HL-60 (cell line): ENCODE data around the gene PERCC1.
"Not testable (repeated sequence)": the region's sequence is repeated elsewhere in the genome, so short reads cannot be mapped to it uniquely, and the experiment has no call there.

Experiments used
- DNase-seq, 2 experiments: peaks; one replicate each; pipeline ENCODE4 v3.0.0-alpha.2; 2010 to 2020; ENCODE audit warnings: low read depth in 1 of 2, low spot score in 1 of 2
- H3K27ac ChIP-seq: fragments of 250-450 bp; sonication (Bioruptor Pico); replicated peaks from 2 replicates; pipeline ENCODE4 v1.5.1; 2020; ENCODE audit warnings: mild to moderate bottlenecking, moderate library complexity
- H3K27me3 ChIP-seq: fragments of 250-450 bp; sonication (Bioruptor Pico); 2 replicates; pipeline ENCODE4 v1.5.1; 2021; ENCODE audit warnings: mild to moderate bottlenecking, moderate library complexity; ENCODE audit not compliant: insufficient read depth, poor library complexity, severe bottlenecking
- H3K4me3 ChIP-seq: replicated peaks from 2 replicates; pipeline ENCODE4 v1.5.1; 2011; ENCODE audit warnings: mild to moderate bottlenecking, control low read depth, low read length; ENCODE audit not compliant: insufficient read depth
- CTCF ChIP-seq: IDR thresholded peaks from one replicate; pipeline ENCODE4 v1.5.1; 2011; ENCODE audit warnings: low read length, control low read depth, inconsistent platforms; ENCODE audit not compliant: insufficient read depth
- GABPA ChIP-seq: IDR thresholded peaks from 2 replicates; pipeline ENCODE4 v1.6.1; 2012; ENCODE audit warnings: low read depth
- POLR2AphosphoS5 ChIP-seq: IDR thresholded peaks from 2 replicates; pipeline ENCODE4 v1.6.1; 2012; ENCODE audit warnings: low read depth
- REST ChIP-seq: IDR thresholded peaks from 2 replicates; pipeline ENCODE4 v1.6.1; 2012; ENCODE audit warnings: low read depth; ENCODE audit not compliant: insufficient replicate concordance
- SPI1 ChIP-seq: IDR thresholded peaks from 2 replicates; pipeline ENCODE4 v1.6.1; 2012; ENCODE audit warnings: low read depth, mild to moderate bottlenecking, borderline replicate concordance

PERCC1 gene

GRCh38 chr16:1438229-1439057 is 7.6 kb downstream of the PERCC1 start:
- Histone ChIP-seq H3K27ac (no peak overlapping the region), H3K27me3 (no peaks in the 10 kb centered on the region), H3K4me3 (no peak overlapping the region)
- TF ChIP-seq CTCF = no peak
- no peak for TF ChIP-seq REST
- TF ChIP-seq SPI1 = no peak
- TF ChIP-seq POLR2AphosphoS5 = no peak
- no peak for TF ChIP-seq GABPA
- DNase-seq = no peak

- DNase-seq = no peak
- no peak overlapping the region for H3K4me3 ChIP-seq
- TF ChIP-seq CTCF = no peak
- TF ChIP-seq REST = no peak
- no peak for TF ChIP-seq POLR2AphosphoS5
- TF ChIP-seq SPI1 = no peak
- TF ChIP-seq GABPA = no peak
- no peak overlapping the region for H3K27ac ChIP-seq
- no peaks in the 10 kb centered on the region for H3K27me3 ChIP-seq
Observed at GRCh38 chr16:1439058-1439698, 8.3 kb downstream of the PERCC1 start.

GRCh38 chr16:1439699-1440074 is 8.8 kb downstream of the PERCC1 start:
- H3K4me3 ChIP-seq, DNase-seq, H3K27ac ChIP-seq, H3K27me3 ChIP-seq: not testable (repeated sequence)

- Histone ChIP-seq H3K27ac (no peak overlapping the region), H3K27me3 (no peaks in the 10 kb centered on the region), H3K4me3 (no peak overlapping the region)
- DNase-seq = no peak
- TF ChIP-seq REST (no peak), GABPA (no peak), CTCF (no peak), SPI1 (no peak), POLR2AphosphoS5 (no peak)
Observed at GRCh38 chr16:1441391-1441829, 10.5 kb downstream of the PERCC1 start.
